WTC11 (cell line): ENCODE measurements around the gene CTCF. TPM values are rescaled to one million over a fixed set of nuclear protein-coding genes. Genes with fewer than 3 reads are reported as not detected.

Experiments used
- ATAC-seq: fragments of 200-7000 bp; cut with Tn5 transposase; 2 replicates; pipeline ENCODE4 v1.10.0; 2021; ENCODE audit warnings: mild to moderate bottlenecking, moderate library complexity
- CTCF ChIA-PET: fragments of 300-600 bp; sonication (Branson Sonifier 250); formaldehyde crosslinking; loops from one replicate; lab custom pipeline; 2021; ENCODE audit warnings: antibody characterized with exemption; lab: Charles Lee
- POLR2A ChIA-PET: fragments of 350-600 bp; sonication (Branson Sonifier 250); formaldehyde crosslinking; loops from one replicate; lab custom pipeline; 2021; ENCODE audit warnings: antibody characterized with exemption; lab: Charles Lee
- DNase-seq: peaks from one replicate; pipeline ENCODE4 v3.0.0; 2021; ENCODE audit warnings: low spot score
- H3K27ac Mint-ChIP-seq: 2 replicates; pipeline ENCODE4 v1.8.0; 2021; ENCODE audit warnings: mixed read lengths
- H3K27me3 Mint-ChIP-seq: 2 replicates; pipeline ENCODE4 v1.8.0; 2021; ENCODE audit warnings: low read depth, mild to moderate bottlenecking, moderate library complexity, mixed read lengths
- H3K36me3 Mint-ChIP-seq: 2 replicates; pipeline ENCODE4 v1.8.0; 2021; ENCODE audit warnings: mixed read lengths
- H3K4me1 Mint-ChIP-seq: 2 replicates; pipeline ENCODE4 v1.8.0; 2022; ENCODE audit warnings: mixed read lengths
- H3K4me3 Mint-ChIP-seq: 2 replicates; pipeline ENCODE4 v1.8.0; 2021; ENCODE audit warnings: mild to moderate bottlenecking, moderate library complexity, mixed read lengths
- H3K9me3 Mint-ChIP-seq: 2 replicates; pipeline ENCODE4 v1.8.0; 2021; ENCODE audit warnings: mixed read lengths
- ATF1 ChIP-seq: sonication (generic); formaldehyde crosslinking; IDR thresholded peaks from 2 replicates; pipeline ENCODE4 v1.8.1; 2023; ENCODE audit warnings: mild to moderate bottlenecking, moderate library complexity, missing genetic modification reagents
- ELF4 ChIP-seq: sonication (generic); formaldehyde crosslinking; IDR thresholded peaks from 2 replicates; pipeline ENCODE4 v1.8.1; 2022; ENCODE audit warnings: low read depth, mild to moderate bottlenecking, moderate library complexity, missing genetic modification reagents
- FOXJ3 ChIP-seq: sonication (generic); formaldehyde crosslinking; IDR thresholded peaks from 2 replicates; pipeline ENCODE4 v1.9.0; 2021; ENCODE audit warnings: missing genetic modification reagents, mild to moderate bottlenecking, borderline replicate concordance
- KAT7 ChIP-seq: sonication (generic); formaldehyde crosslinking; IDR thresholded peaks from 2 replicates; pipeline ENCODE4 v1.8.1; 2023; ENCODE audit warnings: missing genetic modification reagents, mild to moderate bottlenecking, borderline replicate concordance
- NFATC4 ChIP-seq: fragments of 250-450 bp; sonication (Bioruptor Pico); IDR thresholded peaks from 2 replicates; pipeline ENCODE4 v1.9.0; 2021; ENCODE audit warnings: mild to moderate bottlenecking
- NFE2L1 ChIP-seq: sonication (generic); formaldehyde crosslinking; IDR thresholded peaks from 2 replicates; pipeline ENCODE4 v1.8.1; 2023; ENCODE audit warnings: missing genetic modification reagents
- NR3C1 ChIP-seq: sonication (generic); formaldehyde crosslinking; conservative IDR thresholded peaks from 2 replicates; pipeline ENCODE4 v1.8.1; 2023; ENCODE audit warnings: low read depth, mild to moderate bottlenecking, missing genetic modification reagents
- OVOL2 ChIP-seq: fragments of 250-450 bp; sonication (Bioruptor Pico); IDR thresholded peaks from 2 replicates; pipeline ENCODE4 v1.9.0; 2021; ENCODE audit warnings: mild to moderate bottlenecking, borderline replicate concordance
- SOX15 ChIP-seq: fragments of 250-450 bp; sonication (Bioruptor Pico); IDR thresholded peaks from 2 replicates; pipeline ENCODE4 v1.9.0; 2021; ENCODE audit warnings: mild to moderate bottlenecking
- TEAD1 ChIP-seq: sonication (generic); formaldehyde crosslinking; IDR thresholded peaks from 2 replicates; pipeline ENCODE4 v1.8.0; 2022; ENCODE audit warnings: mild to moderate bottlenecking, missing genetic modification reagents
- ZNF263 ChIP-seq: sonication (generic); formaldehyde crosslinking; IDR thresholded peaks from 2 replicates; pipeline ENCODE4 v1.8.1; 2022; ENCODE audit warnings: low read depth, mild to moderate bottlenecking, moderate library complexity, missing genetic modification reagents
- ZNF317 ChIP-seq: sonication (generic); formaldehyde crosslinking; IDR thresholded peaks from 2 replicates; pipeline ENCODE4 v1.8.1; 2023; ENCODE audit warnings: low read depth, mild to moderate bottlenecking, moderate library complexity, missing genetic modification reagents, borderline replicate concordance
- ZNF671 ChIP-seq: fragments of 250-450 bp; sonication (Bioruptor Pico); IDR thresholded peaks from 2 replicates; pipeline ENCODE4 v1.8.0; 2021; ENCODE audit warnings: mild to moderate bottlenecking
- total RNA-seq: library from RNA; stranded (reverse); gene quantifications from 3 replicates; pipeline ENCODE4 v1.2.3, GENCODE V29; 2021
- TF ChIP-seq, protein P1 (sequence below): sonication (generic); formaldehyde crosslinking; IDR thresholded peaks from 2 replicates; pipeline ENCODE4 v1.8.1; 2023; ENCODE audit warnings: mild to moderate bottlenecking, missing genetic modification reagents, borderline replicate concordance
- TF ChIP-seq, protein P2 (sequence below): fragments of 200-600 bp; IDR thresholded peaks from 2 replicates; pipeline ENCODE4 v1.8.0; 2022; ENCODE audit warnings: antibody characterized with exemption
- TF ChIP-seq, protein P3 (sequence below): sonication (generic); formaldehyde crosslinking; IDR thresholded peaks from 2 replicates; pipeline ENCODE4 v1.8.0; 2022; ENCODE audit warnings: mild to moderate bottlenecking, missing genetic modification reagents
- TF ChIP-seq, protein P4 (sequence below): fragments of 250-450 bp; sonication (Bioruptor Pico); IDR thresholded peaks from 2 replicates; pipeline ENCODE4 v1.9.0; 2021; ENCODE audit warnings: moderate library complexity, mild to moderate bottlenecking, inconsistent platforms, borderline replicate concordance
- TF ChIP-seq, protein P5 (sequence below): sonication (generic); formaldehyde crosslinking; IDR thresholded peaks from 2 replicates; pipeline ENCODE4 v1.8.1; 2023; ENCODE audit warnings: mild to moderate bottlenecking, missing genetic modification reagents, moderate library complexity

CTCF gene
- total RNA-seq, 1 experiment from 2014 or later, result 55.4 TPM

DNA sequence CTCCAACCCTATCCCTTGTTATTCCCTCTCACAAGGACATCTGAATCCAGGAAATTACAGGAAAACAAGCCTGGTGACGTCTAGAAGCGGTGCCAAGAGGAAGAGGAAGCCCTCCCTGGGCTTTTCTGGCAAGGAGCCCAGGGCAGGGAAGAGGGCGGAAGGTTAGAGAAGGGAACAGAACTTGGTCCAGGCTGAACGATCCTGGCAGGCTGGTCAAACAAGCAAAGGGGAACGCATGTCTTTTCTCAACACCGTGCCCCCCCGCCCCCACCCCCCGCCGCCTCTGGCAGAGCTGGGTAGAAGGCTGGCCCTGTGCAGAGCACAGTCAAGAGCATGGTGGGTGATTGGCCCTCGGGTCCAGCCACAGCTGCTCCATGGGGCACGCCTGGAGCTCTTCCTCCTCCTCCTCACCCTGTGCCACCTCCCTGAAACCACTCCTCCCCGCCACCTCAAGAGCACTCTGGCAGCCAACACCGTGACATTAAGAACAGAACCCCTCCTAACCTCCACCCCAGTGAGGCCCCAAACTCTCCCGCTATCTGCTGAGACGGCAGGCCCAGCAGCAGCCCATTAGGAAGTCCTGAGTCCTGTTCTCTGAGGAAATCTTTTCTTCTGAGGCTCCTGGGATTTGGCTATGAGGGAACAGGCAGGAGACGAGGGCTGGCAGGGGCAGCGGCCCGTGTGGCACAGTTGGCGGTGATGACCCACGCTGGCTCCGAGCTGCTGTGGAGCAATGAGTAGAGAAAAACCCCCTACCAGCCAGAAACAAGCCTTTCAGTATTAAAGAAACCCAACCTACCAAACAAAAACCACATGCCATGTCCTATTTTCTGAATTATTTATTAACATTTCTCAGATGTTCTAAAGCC lies 111.6 kb downstream of the CTCF start (continued):
- TF ChIP-seq, protein P1, sequence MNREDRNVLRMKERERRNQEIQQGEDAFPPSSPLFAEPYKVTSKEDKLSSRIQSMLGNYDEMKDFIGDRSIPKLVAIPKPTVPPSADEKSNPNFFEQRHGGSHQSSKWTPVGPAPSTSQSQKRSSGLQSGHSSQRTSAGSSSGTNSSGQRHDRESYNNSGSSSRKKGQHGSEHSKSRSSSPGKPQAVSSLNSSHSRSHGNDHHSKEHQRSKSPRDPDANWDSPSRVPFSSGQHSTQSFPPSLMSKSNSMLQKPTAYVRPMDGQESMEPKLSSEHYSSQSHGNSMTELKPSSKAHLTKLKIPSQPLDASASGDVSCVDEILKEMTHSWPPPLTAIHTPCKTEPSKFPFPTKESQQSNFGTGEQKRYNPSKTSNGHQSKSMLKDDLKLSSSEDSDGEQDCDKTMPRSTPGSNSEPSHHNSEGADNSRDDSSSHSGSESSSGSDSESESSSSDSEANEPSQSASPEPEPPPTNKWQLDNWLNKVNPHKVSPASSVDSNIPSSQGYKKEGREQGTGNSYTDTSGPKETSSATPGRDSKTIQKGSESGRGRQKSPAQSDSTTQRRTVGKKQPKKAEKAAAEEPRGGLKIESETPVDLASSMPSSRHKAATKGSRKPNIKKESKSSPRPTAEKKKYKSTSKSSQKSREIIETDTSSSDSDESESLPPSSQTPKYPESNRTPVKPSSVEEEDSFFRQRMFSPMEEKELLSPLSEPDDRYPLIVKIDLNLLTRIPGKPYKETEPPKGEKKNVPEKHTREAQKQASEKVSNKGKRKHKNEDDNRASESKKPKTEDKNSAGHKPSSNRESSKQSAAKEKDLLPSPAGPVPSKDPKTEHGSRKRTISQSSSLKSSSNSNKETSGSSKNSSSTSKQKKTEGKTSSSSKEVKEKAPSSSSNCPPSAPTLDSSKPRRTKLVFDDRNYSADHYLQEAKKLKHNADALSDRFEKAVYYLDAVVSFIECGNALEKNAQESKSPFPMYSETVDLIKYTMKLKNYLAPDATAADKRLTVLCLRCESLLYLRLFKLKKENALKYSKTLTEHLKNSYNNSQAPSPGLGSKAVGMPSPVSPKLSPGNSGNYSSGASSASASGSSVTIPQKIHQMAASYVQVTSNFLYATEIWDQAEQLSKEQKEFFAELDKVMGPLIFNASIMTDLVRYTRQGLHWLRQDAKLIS (CRISPR knock-in tag), result no peak
- TF ChIP-seq NFE2L1 (no peak), ELF4 (CRISPR knock-in tag) (no peak), OVOL2 (CRISPR knock-in tag) (no peak), FOXJ3 (CRISPR knock-in tag) (no peak)

GRCh38 chr16:67674851-67675578 lies 112.7 kb downstream of the CTCF start:
- H3K27ac Mint-ChIP-seq, result peak overlapping the region; percentile 56
- ChIA-PET CTCF (interaction anchor here (1.2 kb wide), 1 partner anchor 154 kb away, joined by 3 read pairs; no protein-coding TSS in a partner anchor), POLR2A (no interaction called here)
- DNase-seq, result no peak
- no peaks in the 10 kb centered on the region; the same call in 1 of the 2 replicates for H3K4me1 Mint-ChIP-seq
- no peaks in the 10 kb centered on the region for H3K36me3 Mint-ChIP-seq
- no peaks in the 10 kb centered on the region for H3K9me3 Mint-ChIP-seq
- H3K27me3 Mint-ChIP-seq, result no peaks in the 10 kb centered on the region
- ATAC-seq, result no peak
- no peak overlapping the region for H3K4me3 Mint-ChIP-seq
- TF ChIP-seq NR3C1 (CRISPR knock-in tag) (no peak), ATF1 (CRISPR knock-in tag) (no peak), NFATC4 (no peak), OVOL2 (CRISPR knock-in tag) (no peak), SOX15 (no peak), ELF4 (CRISPR knock-in tag) (no peak), ZNF263 (CRISPR knock-in tag) (no peak), ZNF671 (CRISPR knock-in tag) (no peak), KAT7 (CRISPR knock-in tag) (no peak), ZNF317 (CRISPR knock-in tag) (no peak), TEAD1 (CRISPR knock-in tag) (no peak)
- TF ChIP-seq, protein P1 (CRISPR knock-in tag), result no peak
- TF ChIP-seq, protein P2, sequence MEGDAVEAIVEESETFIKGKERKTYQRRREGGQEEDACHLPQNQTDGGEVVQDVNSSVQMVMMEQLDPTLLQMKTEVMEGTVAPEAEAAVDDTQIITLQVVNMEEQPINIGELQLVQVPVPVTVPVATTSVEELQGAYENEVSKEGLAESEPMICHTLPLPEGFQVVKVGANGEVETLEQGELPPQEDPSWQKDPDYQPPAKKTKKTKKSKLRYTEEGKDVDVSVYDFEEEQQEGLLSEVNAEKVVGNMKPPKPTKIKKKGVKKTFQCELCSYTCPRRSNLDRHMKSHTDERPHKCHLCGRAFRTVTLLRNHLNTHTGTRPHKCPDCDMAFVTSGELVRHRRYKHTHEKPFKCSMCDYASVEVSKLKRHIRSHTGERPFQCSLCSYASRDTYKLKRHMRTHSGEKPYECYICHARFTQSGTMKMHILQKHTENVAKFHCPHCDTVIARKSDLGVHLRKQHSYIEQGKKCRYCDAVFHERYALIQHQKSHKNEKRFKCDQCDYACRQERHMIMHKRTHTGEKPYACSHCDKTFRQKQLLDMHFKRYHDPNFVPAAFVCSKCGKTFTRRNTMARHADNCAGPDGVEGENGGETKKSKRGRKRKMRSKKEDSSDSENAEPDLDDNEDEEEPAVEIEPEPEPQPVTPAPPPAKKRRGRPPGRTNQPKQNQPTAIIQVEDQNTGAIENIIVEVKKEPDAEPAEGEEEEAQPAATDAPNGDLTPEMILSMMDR, result no peak
- TF ChIP-seq, protein P3, sequence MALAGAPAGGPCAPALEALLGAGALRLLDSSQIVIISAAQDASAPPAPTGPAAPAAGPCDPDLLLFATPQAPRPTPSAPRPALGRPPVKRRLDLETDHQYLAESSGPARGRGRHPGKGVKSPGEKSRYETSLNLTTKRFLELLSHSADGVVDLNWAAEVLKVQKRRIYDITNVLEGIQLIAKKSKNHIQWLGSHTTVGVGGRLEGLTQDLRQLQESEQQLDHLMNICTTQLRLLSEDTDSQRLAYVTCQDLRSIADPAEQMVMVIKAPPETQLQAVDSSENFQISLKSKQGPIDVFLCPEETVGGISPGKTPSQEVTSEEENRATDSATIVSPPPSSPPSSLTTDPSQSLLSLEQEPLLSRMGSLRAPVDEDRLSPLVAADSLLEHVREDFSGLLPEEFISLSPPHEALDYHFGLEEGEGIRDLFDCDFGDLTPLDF (CRISPR knock-in tag), result no peak
- TF ChIP-seq, protein P4, sequence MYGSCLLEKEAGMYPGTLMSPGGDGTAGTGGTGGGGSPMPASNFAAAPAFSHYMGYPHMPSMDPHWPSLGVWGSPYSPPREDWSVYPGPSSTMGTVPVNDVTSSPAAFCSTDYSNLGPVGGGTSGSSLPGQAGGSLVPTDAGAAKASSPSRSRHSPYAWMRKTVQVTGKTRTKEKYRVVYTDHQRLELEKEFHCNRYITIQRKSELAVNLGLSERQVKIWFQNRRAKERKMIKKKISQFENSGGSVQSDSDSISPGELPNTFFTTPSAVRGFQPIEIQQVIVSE (CRISPR knock-in tag), result no peak
- TF ChIP-seq, protein P5, sequence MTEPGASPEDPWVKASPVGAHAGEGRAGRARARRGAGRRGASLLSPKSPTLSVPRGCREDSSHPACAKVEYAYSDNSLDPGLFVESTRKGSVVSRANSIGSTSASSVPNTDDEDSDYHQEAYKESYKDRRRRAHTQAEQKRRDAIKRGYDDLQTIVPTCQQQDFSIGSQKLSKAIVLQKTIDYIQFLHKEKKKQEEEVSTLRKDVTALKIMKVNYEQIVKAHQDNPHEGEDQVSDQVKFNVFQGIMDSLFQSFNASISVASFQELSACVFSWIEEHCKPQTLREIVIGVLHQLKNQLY, result no peak
